Fibroblast of peridontal ligament (primary cell): ENCODE results near the gene NRXN2.

Experiments used
- DNase-seq: peaks from one replicate; pipeline ENCODE4 v3.0.0-alpha.2; 2010; ENCODE audit errors: extremely low read depth

Gene NRXN2

GRCh38 chr11:64698427-64698826, 24.6 kb downstream of the NRXN2 start:
- DNase-seq: no peak

- DNase-seq: no peak
Measured at GRCh38 chr11:64697663-64698375, 25.2 kb downstream of the NRXN2 start.

- no peak for DNase-seq
Measured at GRCh38 chr11:64696045-64696444, 27.0 kb downstream of the NRXN2 start.

- DNase-seq: no peak
Measured at GRCh38 chr11:64695548-64695947, 27.4 kb downstream of the NRXN2 start.

- no peak for DNase-seq
Measured at GRCh38 chr11:64694821-64695365, 28.1 kb downstream of the NRXN2 start.

GRCh38 chr11:64694026-64694755, 28.8 kb downstream of the NRXN2 start:
- DNase-seq: no peak

DNA sequence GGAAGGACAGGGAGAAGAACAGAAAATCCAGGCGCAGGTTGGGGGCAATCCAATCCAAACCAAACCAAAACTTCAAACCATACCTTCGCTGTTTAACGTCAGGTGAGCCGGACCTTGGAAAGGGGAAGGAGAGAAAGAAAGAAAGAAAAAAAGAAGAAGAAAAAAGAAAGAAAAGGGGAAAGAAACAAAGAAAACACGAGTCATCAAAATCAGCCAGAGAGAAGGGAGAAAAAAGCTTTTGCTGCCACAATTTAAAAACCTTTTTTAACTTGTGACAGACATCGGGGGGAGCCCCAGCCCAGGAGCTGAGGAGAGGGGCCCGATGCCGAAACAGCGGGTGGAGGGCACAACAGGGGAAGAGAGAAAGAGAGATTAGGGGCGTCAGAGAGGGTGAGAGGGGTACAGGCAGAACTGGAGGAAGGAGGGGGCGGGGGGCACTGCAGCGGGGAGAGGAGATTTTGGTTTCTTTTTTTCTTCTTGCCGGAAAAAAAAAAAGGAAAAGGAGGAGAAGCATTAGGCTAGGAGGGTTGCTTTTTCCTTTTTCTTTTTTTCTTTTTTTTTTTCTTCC, 30.1 kb downstream of the NRXN2 start:
- no peak for DNase-seq

- no peak for DNase-seq
Measured at GRCh38 chr11:64691543-64691942, 31.5 kb downstream of the NRXN2 start.

- no peak for DNase-seq
Measured at GRCh38 chr11:64690235-64690634, 32.8 kb downstream of the NRXN2 start.

GRCh38 chr11:64688534-64688982, 34.4 kb downstream of the NRXN2 start:
- peak; percentile 83 for DNase-seq

DNA sequence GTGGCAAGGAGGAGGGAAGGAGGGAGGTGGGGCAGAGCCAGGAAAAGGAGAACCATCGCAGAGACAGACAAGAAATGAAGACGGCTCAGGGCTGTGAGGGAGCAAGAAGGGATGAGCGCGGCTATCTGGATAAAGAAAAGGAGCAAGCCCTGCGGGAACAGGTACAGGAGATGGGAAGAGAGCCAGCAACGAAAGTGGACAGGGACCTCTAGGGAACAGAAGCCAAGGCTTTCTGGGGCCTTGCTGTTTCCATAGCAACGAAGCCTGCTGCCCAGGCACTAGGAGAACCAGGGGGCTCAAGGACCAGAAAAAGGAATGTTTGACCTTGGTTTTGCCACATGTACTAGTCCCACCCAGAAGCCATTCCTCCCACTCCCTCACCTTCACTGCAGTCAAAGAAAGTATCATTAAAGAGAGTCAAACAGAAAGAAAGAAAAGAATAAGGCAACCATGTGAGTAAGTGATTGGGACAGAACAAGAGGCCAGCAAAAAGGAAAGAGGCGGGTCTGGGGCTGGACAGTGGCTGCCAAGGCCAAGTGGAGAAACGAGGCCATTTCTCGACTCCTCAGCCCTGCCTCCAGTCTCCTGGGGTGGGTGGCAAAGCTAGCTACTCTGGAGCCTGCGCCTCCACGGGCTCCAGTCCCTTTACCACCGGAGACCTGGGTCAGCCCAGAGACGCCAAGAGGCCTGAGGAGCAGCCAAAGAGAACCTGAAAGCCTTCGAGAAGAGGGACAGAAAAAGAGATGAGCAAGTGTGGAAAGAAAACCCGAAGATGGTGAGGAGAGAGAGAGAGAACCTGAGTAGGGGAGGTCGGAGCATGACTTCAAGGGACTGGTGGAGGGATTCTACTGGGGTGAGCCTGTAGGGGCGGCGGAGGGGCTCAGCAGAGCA, 35.1 kb downstream of the NRXN2 start:
- DNase-seq: no peak

DNA sequence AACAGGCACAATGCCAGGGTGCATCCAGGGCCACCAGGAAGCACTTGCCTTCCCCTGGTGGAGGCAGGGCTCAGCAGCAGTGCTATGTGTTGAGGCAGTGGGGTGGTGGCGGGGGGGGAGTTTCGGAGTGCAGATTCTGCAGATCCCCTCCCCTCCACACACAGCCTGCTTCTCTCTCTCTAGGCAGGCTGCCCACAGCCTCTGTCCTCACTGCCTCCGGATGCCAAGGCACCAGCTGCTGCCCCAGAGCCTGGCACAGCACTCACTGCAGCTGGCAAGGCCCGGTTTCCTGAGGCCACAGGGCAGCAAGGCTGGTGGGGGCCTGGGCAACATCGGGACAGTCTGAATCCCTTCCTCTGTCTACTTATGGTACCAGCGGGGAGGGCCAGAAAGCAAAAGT, 35.8 kb downstream of the NRXN2 start:
- no peak for DNase-seq

- DNase-seq: no peak
Measured at GRCh38 chr11:64686466-64687170, 36.4 kb downstream of the NRXN2 start.

DNA sequence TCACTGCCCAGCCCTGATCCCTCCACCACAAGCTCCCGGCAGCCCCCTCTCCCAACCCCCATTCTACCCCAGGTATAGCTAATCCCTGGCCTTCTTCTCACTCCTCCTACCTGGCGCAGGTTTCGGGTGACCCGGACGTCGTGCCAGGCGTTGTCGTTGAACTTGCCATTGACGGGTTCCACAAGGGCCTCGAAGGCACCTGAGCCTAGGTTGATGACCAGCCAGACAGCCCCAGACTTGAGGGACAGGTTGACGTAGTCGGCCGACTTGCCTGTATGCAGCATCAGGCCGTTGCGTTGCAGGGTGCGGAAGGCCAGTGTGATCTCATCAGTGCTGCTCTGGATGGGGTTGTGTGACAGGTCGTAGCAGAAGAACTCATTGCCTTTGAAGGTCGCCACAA, 37.5 kb downstream of the NRXN2 start:
- DNase-seq: no peak

DNA sequence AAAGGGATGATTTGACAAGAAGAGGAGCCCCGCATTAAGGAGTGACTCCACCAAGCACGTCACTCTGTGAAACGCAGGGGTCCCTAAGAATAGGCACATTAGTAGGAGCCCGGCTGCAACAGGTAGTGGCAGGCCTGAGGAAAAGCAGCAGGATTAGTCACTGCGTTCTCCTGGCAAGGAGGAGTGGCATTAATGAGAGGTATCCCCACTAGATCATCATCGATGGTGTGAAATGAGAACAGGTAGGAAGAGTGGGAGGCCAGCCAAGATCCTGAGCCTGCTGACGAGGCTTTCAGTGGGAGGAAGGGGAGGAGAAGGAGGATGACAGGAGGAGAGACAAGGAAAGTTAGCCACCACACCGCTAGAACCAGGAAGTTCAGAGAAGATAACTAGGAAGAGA, 38.6 kb downstream of the NRXN2 start:
- DNase-seq: no peak

DNA sequence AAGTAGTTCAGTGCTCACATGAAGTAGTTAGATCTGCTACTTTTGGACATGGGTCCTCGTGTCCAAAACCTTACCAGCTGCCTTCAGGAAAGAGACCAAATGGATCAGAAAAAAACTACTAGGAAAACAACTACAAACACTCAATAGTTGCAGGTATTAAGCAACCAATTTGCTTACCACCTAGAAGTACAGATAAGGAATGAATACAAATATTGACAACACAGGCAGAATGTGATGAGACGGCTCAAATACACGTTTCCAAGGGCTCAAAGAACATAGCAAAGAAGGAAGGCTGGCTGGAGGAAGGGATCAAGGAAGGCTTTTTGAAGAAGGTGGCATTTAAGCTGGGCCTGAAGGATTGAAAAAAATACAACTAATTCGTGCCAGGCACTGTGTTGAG, 41.8 kb downstream of the NRXN2 start:
- DNase-seq: no peak

GRCh38 chr11:64679846-64680245, 43.2 kb downstream of the NRXN2 start:
- no peak for DNase-seq

GRCh38 chr11:64677441-64678023, 45.5 kb downstream of the NRXN2 start:
- no peak for DNase-seq

- no peak for DNase-seq
Measured at GRCh38 chr11:64676261-64676615, 46.8 kb downstream of the NRXN2 start.

DNA sequence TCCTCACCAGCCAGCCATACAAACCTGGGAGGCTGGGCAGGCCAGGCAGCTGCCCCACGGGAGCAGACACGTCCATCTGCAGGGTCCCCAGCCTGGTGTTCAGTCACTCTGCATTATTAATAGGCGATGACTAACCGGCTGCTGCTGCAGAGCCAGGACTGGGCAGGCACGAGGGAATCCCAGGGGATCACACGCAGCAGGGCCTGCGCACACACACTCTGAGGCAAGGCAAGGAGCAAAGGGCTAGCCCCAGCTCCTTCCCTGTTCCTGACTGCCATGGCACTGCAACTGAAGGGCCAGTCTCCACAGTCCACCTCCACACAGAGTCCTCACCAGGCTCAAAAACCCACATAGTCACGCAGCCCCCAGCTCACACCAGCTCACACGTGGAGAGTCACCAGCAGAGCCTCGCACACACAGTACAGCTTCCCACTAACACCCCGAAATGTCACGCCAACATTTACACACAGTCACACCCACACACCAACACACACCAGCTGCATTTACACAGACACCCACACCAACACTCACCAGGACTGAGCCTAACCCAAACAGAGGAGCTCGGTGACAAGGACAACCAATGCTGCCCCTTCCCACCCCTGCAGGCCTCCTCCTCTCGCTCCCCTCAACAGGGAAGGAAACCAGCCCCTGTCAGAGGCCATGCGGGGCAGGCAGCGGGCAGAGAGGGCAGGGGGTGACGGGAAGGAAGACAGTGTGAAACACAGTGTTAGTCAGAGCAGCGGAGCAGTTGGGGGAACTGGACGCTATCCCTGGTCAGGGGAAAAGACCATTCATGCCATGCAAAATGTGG, 47.3 kb downstream of the NRXN2 start:
- DNase-seq: peak; percentile 85
